Immature natural killer cell (primary cell): ENCODE results near the gene ADAM10. TPM values are rescaled to one million over a fixed set of nuclear protein-coding genes. Genes with fewer than 3 reads are reported as not detected.
A peak's percentile ranks its signal among the peaks of the same experiment; 100 is the strongest.

Experiments used
- DNase-seq, 3 donors: peaks; one replicate each; pipeline ENCODE4 v3.0.0; 2022; ENCODE audit warnings: mixed read lengths in 1 of 3
- H3K27ac Mint-ChIP-seq, 6 donors: one replicate each; pipeline ENCODE4 v1.8.0; 2020; ENCODE audit warnings: mixed read lengths in 6 of 6, mild to moderate bottlenecking in 5 of 6, inconsistent platforms in 4 of 6, moderate library complexity in 3 of 6
- H3K27me3 Mint-ChIP-seq, 3 donors: one replicate each; pipeline ENCODE4 v1.8.0; 2020 to 2021; ENCODE audit warnings: low read depth in 3 of 3, mild to moderate bottlenecking in 3 of 3, mixed read lengths in 3 of 3, moderate library complexity in 3 of 3, inconsistent platforms in 1 of 3
- H3K36me3 Mint-ChIP-seq, 3 donors: one replicate each; pipeline ENCODE4 v1.8.0; 2020; ENCODE audit warnings: mixed read lengths in 3 of 3, inconsistent platforms in 2 of 3, mild to moderate bottlenecking in 2 of 3
- H3K4me1 Mint-ChIP-seq, 2 donors: one replicate each; pipeline ENCODE4 v1.8.0; 2020; ENCODE audit warnings: inconsistent platforms in 2 of 2, mild to moderate bottlenecking in 2 of 2, mixed read lengths in 2 of 2, moderate library complexity in 1 of 2
- H3K4me3 Mint-ChIP-seq, 5 donors: one replicate each; pipeline ENCODE4 v1.8.0; 2020; ENCODE audit warnings: mild to moderate bottlenecking in 5 of 5, mixed read lengths in 5 of 5, inconsistent platforms in 3 of 5, moderate library complexity in 3 of 5
- H3K9me3 Mint-ChIP-seq, 6 donors: one replicate each; pipeline ENCODE4 v1.8.0; 2020; ENCODE audit warnings: mild to moderate bottlenecking in 6 of 6, mixed read lengths in 6 of 6, inconsistent platforms in 4 of 6, moderate library complexity in 3 of 6
- polyA plus RNA-seq, 3 donors: library from polyadenylated mRNA; unstranded; fragments of 300-500 nt; fragmentation: Illumina TruSeq; gene quantifications; one replicate each; pipeline ENCODE4 v1.2.3, GENCODE V29; 2021

The ADAM10 gene
- polyA plus RNA-seq, 3 donors from 2014 or later: 136 to 314 (median 192) TPM

GRCh38 chr15:58541410-58542087 lies 208.0 kb downstream of the ADAM10 start:
- no peak overlapping the region for H3K4me3 Mint-ChIP-seq
- H3K27me3 Mint-ChIP-seq: peaks cover 1 to 5% (median 2%) of the 10 kb centered on the region in 3 donors
- no peaks in the 10 kb centered on the region for H3K9me3 Mint-ChIP-seq
- H3K36me3 Mint-ChIP-seq: peaks cover 0 to 3% (median 3%) of the 10 kb centered on the region in 3 donors
- no peak for DNase-seq
- peaks cover 22 to 34% of the 10 kb centered on the region in 2 donors for H3K4me1 Mint-ChIP-seq
- peak overlapping the region in 1 of 6 donors; percentile 24 for H3K27ac Mint-ChIP-seq

GRCh38 chr15:58539548-58539947 lies 210.0 kb downstream of the ADAM10 start:
- no peak for DNase-seq
- Mint-ChIP-seq H3K4me1 (peaks cover 2 to 14% of the 10 kb centered on the region in 2 donors), H3K27ac (no peak overlapping the region), H3K27me3 (peaks cover 1 to 5% (median 4%) of the 10 kb centered on the region in 3 donors), H3K36me3 (peaks cover 0 to 3% (median 3%) of the 10 kb centered on the region in 3 donors), H3K4me3 (no peak overlapping the region), H3K9me3 (no peaks in the 10 kb centered on the region)

DNA sequence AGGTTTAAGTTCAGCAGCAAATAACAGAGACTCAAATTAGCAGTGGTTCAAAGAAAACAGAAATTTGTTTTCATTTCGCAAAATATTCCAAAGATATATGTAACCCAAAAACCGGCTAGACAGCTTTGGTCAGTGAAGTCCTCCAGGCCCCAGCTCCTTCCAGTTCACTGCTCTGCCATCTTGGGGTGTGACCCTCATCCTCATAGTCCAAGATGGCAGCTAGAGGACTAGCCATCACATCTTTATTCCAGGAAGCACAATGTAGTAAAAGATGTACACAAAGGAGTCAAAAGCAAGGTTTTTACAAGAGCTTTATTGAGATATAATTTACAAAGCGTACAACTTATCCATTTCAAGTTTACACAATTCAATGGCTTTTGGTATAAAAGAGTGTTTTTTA lies 210.6 kb downstream of the ADAM10 start:
- Mint-ChIP-seq H3K9me3 (no peaks in the 10 kb centered on the region), H3K36me3 (peaks cover 0 to 3% (median 3%) of the 10 kb centered on the region in 3 donors), H3K4me3 (no peak overlapping the region), H3K27me3 (peaks cover 1 to 6% (median 4%) of the 10 kb centered on the region in 3 donors), H3K27ac (peak overlapping the region in 1 of 6 donors; percentile 19), H3K4me1 (peaks cover 0 to 8% of the 10 kb centered on the region in 2 donors)
- DNase-seq: no peak

Other genes starting within 250 kb of the ADAM10 start
- gene MINDY2, start 21.6 kb upstream of the ADAM10 start, polyA plus RNA-seq: 10 to 100 TPM in 2 of 3 donors, 1 to 10 TPM in 1; 9.4 to 22.6 (median 16.5) TPM
- gene SLTM, start 184.0 kb upstream of the ADAM10 start, polyA plus RNA-seq: 100 to 1,000 TPM in 1 of 3 donors, 10 to 100 TPM in 2; 17.3 to 100 (median 66.7) TPM
- 10 to 100 TPM in 2 of 3 donors, 1 to 10 TPM in 1; 8.1 to 19.1 (median 10.8) TPM for gene RNF111, start 238.0 kb upstream of the ADAM10 start, polyA plus RNA-seq